Measurements from ENCODE around the gene TSSC4.

DNA sequence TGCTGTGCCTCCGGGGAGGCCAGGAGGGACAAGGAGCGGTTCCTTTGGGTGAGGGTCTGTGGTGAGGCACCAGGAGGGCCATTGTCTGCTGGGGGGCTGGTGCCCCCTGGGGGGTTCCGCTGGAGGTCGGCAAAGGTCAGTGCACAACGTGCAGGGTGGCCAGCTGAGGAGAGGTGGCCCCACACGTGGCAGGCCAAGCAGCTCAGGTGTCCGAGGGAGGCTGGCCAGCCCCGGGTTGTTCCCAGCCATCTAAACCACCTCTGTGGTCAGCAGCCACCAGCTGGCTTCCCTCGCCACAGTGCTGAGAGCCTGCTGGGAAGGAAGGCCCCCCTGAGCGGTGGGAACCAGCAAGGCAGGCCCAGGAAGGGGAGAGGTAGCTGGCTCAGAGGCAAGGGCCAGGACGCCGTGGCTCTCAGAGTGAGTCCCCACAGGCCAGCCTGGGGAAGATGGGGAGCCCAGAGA, 4.2 kb downstream of the TSSC4 start:
- no peak for TF ChIP-seq CTCF (IDR thresholded peaks at IDR 0.05; ENCODE audit: low read depth, low read length, poor library complexity, severe bottlenecking)
- TF ChIP-seq EZH2phosphoT487 (IDR thresholded peaks at IDR 0.05; ENCODE audit: borderline replicate concordance, low read length): no peak

All from DOHH2 (cell line).